Prostate gland (tissue), 2 donors: ENCODE data around the gene MTA1. TPM values are rescaled to one million over a fixed set of nuclear protein-coding genes. Genes with fewer than 3 reads are reported as not detected.
A peak's percentile ranks its signal among the peaks of the same experiment; 100 is the strongest.

Source experiments
- DNase-seq: peaks from one replicate; pipeline ENCODE4 v3.0.0-alpha.2; 2019; ENCODE audit warnings: low spot score
- H3K27ac ChIP-seq, 2 donors: fragments of 200-600 bp; sonication (generic); 2 replicates each; pipeline ENCODE4 v1.5.1; 2017 to 2019
- H3K27me3 ChIP-seq: fragments of 200-600 bp; sonication (generic); replicated peaks from 2 replicates; pipeline ENCODE4 v1.5.1; 2019; ENCODE audit not compliant: insufficient read depth
- H3K36me3 ChIP-seq, 2 donors: fragments of 200-600 bp; sonication (generic); 1 replicate in 1 of 2; 2 replicates in 1 of 2; pipeline versions ENCODE4 v1.5.1 to v1.8.1; 2017 to 2019
- H3K4me1 ChIP-seq: fragments of 200-600 bp; sonication (generic); replicated peaks from 2 replicates; pipeline ENCODE4 v1.5.1; 2019
- H3K4me3 ChIP-seq, 2 donors: fragments of 200-600 bp; sonication (generic); 2 replicates each; pipeline ENCODE4 v1.5.1; 2017 to 2019
- H3K9me3 ChIP-seq: fragments of 200-600 bp; sonication (generic); 2 replicates; pipeline ENCODE4 v1.5.1; 2017
- CTCF ChIP-seq, 4 experiments: fragments of 200-600 bp in 2 of 4; fragments of 450-650 bp in 2 of 4; sonication (generic) in 2 of 4; IDR thresholded peaks; 1 replicate in 3 of 4; 2 replicates in 1 of 4; pipeline ENCODE4 v1.5.1; 2016 to 2019; ENCODE audit warnings: antibody characterized with exemption in 4 of 4, mild to moderate bottlenecking in 2 of 4, moderate library complexity in 2 of 4
- POLR2A ChIP-seq: fragments of 450-650 bp; IDR thresholded peaks from one replicate; pipeline ENCODE4 v1.6.1; 2016; ENCODE audit warnings: antibody characterized with exemption, mild to moderate bottlenecking
- POLR2AphosphoS5 ChIP-seq: sonication (generic); formaldehyde crosslinking; IDR thresholded peaks from one replicate; pipeline ENCODE4 v1.6.1; 2017; ENCODE audit warnings: antibody characterized with exemption
- WGBS: methylation state at CpG from one replicate; pipeline ENCODE4 v1.1.5; 2018; 5-methylcytosine and 5-hydroxymethylcytosine counted together
- intact Hi-C: fragments of 100-400 bp; cut with DNase I; formaldehyde crosslinking; loops from one replicate; pipeline ENCODE4 v1.14.2; 2022
- total RNA-seq, 2 donors: library from RNA; depleted of rRNA; stranded (reverse); fragments of >200 nt; gene quantifications; one replicate each; pipeline ENCODE4 v1.1.0, GENCODE V29; 2016

MTA1 gene
- total RNA-seq, 2 donors from 2014 or later = 58.9 to 155 TPM

DNA sequence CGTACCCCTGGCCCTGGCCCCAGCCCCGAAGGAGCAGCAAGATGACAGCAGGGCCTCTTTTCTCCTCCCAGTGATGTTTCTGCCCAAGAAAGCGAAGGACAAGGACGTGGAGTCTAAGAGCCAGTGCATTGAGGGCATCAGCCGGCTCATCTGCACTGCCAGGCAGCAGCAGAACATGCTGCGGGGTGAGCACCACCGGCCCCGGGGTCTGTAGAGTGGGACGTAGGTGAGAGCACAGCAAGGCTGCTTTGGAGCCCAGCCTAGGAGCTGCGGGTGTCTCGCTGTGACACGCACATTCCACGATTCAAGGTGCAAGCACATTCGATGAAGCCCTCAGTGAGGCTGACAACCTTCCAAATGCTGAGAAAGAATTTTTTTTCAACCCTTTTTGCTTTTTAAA, 26.5 kb upstream of the MTA1 start:
- Histone ChIP-seq H3K4me3 (no peak overlapping the region), H3K36me3 (no peaks in the 10 kb centered on the region), H3K27me3 (no peaks in the 10 kb centered on the region), H3K4me1 (peaks cover 4% of the 10 kb centered on the region), H3K9me3 (no peaks in the 10 kb centered on the region), H3K27ac (no peak overlapping the region)
- intact Hi-C loops = no loop called here
- TF ChIP-seq POLR2A (no peak), POLR2AphosphoS5 (no peak), CTCF (IDR thresholded peaks at IDR 0.05) (no peak)
- WGBS = 92% methylated on average over 14 of the region's 14 CpGs
- DNase-seq = no peak

GRCh38 chr14:105394714-105395537, 24.7 kb upstream of the MTA1 start:
- intact Hi-C loops = no loop called here
- TF ChIP-seq POLR2A (no peak), POLR2AphosphoS5 (no peak), CTCF (IDR thresholded peaks at IDR 0.05) (no peak)
- Histone ChIP-seq H3K4me1 (peaks cover 8% of the 10 kb centered on the region), H3K27me3 (no peaks in the 10 kb centered on the region), H3K9me3 (no peaks in the 10 kb centered on the region), H3K36me3 (no peaks in the 10 kb centered on the region), H3K27ac (no peak overlapping the region), H3K4me3 (no peak overlapping the region)
- no peak for DNase-seq
- 76% methylated on average over 25 of the region's 25 CpGs for WGBS

GRCh38 chr14:105395538-105395854, 24.1 kb upstream of the MTA1 start:
- no peaks in the 10 kb centered on the region for H3K36me3 ChIP-seq
- no peak for DNase-seq
- intact Hi-C loops = no loop called here
- no peaks in the 10 kb centered on the region for H3K9me3 ChIP-seq
- peaks cover 8% of the 10 kb centered on the region for H3K4me1 ChIP-seq
- H3K4me3 ChIP-seq = no peak overlapping the region
- 90% methylated on average over 3 of the region's 8 CpGs for WGBS
- H3K27ac ChIP-seq = no peak overlapping the region
- TF ChIP-seq POLR2A = no peak
- TF ChIP-seq CTCF (IDR thresholded peaks at IDR 0.05) = no peak
- no peak for TF ChIP-seq POLR2AphosphoS5
- no peaks in the 10 kb centered on the region for H3K27me3 ChIP-seq

GRCh38 chr14:105397350-105397931, 22.2 kb upstream of the MTA1 start:
- H3K4me3 ChIP-seq = peak overlapping the region in 1 of 2 donors; percentile 96
- no peak for DNase-seq
- no peaks in the 10 kb centered on the region for H3K9me3 ChIP-seq
- H3K36me3 ChIP-seq = no peaks in the 10 kb centered on the region
- 82% methylated on average over 13 of the region's 13 CpGs for WGBS
- H3K4me1 ChIP-seq = peaks cover 8% of the 10 kb centered on the region
- intact Hi-C loops = no loop called here
- TF ChIP-seq CTCF (IDR thresholded peaks at IDR 0.05) (no peak), POLR2AphosphoS5 (no peak), POLR2A (no peak)
- peak overlapping the region; percentile 79 to 89 for H3K27ac ChIP-seq
- no peaks in the 10 kb centered on the region for H3K27me3 ChIP-seq
